CD4-positive, alpha-beta T cell treated with Interleukin-4 for 1 hour (primary cell): Measurements from ENCODE around the gene RTN4R.

ENCODE experiments used
- DNase-seq, 2 donors: peaks; one replicate each; pipeline ENCODE4 v3.0.0-alpha.2; 2020 to 2022

RTN4R gene

GRCh38 chr22:20226760-20227350 lies 41.3 kb downstream of the RTN4R start:
- DNase-seq = no peak

DNA sequence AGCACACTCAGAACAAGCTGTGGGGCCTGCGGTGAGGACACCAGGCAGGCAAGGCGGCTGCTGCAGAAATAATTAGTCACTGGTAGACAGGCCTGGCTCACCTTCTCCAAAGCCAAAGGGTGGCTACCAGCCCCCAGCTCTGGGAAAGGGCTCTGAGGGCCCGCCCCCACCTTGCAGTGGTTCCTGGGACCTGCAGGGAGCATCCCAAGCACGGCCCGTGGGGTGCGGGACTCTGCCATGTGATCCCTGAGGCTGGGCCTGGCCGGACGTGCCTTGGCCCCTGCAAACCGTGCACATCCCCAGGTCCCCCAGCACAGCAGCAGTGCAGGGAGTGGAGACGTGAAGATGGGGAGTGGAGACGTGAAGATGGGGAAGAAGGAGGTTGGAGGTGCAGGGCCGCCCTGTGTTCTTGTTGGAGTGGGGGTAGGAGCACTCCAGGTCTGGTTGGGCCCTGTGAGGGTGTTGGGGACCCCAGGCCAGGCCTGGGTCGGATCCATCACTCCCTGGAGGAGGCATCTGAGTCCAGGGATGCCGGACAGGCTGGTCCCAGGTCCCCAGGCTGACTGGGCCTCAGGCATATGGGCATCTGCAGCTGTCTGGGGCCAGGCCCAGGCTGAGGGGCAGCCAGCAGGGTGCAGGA lies 41.9 kb downstream of the RTN4R start:
- no peak for DNase-seq

- DNase-seq = no peak
These were observed 42.5 kb downstream of the RTN4R start for GRCh38 chr22:20225693-20225966.

GRCh38 chr22:20224917-20225692 lies 43.0 kb downstream of the RTN4R start:
- DNase-seq = no peak

GRCh38 chr22:20224256-20224626 lies 43.9 kb downstream of the RTN4R start:
- no peak for DNase-seq

- DNase-seq = no peak
These were observed 44.5 kb downstream of the RTN4R start for GRCh38 chr22:20223421-20224255.

- DNase-seq = no peak
These were observed 45.2 kb downstream of the RTN4R start for GRCh38 chr22:20222764-20223420.

- no peak for DNase-seq
These were observed 46.4 kb downstream of the RTN4R start for GRCh38 chr22:20221421-20222340.

DNA sequence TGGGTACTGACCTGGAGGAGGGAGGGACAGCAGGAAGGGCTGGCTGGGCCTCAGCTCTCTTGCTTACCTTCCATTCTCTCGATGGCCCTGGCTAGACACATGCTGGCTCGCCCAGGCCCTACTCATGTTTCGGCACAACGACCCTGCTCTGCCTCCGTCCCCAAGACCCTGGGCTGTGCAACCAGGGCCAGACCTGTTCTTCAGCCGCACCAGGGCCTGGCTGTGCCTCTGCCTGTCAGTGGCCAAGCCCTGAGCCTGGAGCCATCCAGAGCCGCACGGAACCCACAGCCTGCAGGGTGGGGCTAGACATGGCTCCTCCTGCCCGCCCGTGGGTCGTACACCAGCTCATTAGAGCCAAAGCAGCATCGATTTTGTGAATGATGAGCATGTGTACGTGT lies 47.5 kb downstream of the RTN4R start:
- DNase-seq = no peak

GRCh38 chr22:20219667-20220628 lies 48.2 kb downstream of the RTN4R start:
- DNase-seq = no peak

DNA sequence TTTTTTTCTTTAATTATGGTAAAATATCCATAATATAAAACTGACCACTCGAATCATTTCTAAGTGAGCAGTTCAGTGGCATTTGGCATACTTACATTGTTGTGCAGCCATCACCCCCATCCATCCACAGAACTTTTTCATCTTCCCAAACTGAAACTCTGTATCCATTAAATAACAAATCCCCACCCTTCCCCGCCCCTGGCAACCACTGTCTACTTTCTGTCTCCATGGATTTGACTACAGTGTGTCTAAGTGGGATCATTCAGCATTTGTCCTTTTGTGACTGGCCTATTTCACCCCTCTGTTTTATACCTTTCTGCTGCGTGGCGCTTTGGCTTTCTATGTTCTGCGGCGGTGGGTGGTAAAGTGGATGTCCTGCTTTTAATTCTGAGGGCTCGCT lies 49.1 kb downstream of the RTN4R start:
- no peak for DNase-seq

GRCh38 chr22:20218326-20218872 lies 49.7 kb downstream of the RTN4R start:
- DNase-seq = no peak

DNA sequence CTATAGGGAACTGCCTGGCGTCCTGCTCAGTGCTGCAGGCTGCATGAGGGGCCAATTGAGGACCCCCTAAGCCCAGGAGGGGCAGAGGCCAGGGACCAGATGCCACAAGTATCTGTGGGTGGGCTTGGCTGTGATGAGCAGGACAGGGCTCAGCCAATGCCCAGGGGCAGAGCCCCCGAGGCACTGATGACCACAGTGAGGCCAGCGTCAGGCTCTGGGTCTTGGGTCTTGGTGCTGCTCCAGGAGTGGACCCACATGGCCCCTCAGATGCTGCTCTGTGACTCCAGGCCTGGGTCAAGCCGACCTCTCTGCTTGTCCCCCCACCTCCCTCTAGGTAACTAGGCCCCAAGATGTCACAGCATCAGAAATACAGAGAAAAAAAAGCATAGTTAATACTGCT lies 50.6 kb downstream of the RTN4R start:
- no peak for DNase-seq

DNA sequence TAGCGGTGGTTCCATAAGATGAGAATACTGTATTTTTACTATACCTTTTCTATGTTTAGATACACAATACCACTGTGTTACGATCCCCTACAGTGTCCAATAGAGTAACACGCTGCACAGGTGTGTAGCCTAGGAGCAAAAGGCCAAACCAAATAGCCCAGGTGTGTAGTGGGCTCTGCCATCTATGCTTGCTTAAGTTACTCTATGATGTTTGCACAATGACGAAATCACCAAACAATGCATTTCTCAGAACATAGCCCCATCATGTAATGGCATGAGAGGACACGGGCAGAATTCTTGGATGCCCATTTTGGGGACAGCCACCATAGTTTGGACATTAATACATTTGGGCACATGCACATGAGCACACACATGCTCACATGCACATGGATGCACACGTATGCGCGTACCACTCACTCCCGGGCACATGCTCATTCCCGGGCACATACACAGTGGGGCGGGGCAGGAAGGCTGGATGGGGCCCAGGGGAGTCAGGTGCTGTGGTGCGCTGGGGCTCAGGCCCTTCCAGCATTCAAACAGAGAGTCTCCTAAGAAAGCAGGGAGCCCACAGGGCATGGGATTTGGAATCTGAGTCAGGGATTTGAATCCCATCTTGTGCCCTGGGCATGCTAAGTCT lies 51.1 kb downstream of the RTN4R start:
- DNase-seq = no peak

GRCh38 chr22:20215742-20216141 lies 52.4 kb downstream of the RTN4R start:
- no peak for DNase-seq

DNA sequence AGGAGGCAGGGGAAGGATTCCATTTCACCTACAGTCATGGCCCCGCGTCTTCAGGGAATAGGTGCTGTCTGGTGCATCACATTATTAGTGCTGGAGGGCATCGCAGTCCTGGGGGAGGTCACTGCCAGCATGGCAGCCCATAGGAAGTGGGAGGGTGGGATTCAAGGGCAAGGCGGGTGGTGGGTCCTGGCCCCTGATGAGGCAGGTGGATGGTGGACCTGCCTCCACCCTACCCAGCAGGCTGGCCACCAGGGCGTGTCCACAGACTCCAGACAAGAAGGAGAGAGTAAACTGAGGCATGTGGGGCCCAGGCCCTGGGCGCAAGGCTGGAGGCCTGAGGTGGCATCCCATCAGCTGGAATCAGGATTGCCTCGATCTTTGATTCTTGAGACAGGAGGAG lies 53.3 kb downstream of the RTN4R start:
- DNase-seq = no peak

- DNase-seq = no peak
These were observed 54.0 kb downstream of the RTN4R start for GRCh38 chr22:20213833-20214708.

- peak in 1 of 2 donors; percentile 5 for DNase-seq
These were observed 55.1 kb downstream of the RTN4R start for GRCh38 chr22:20212754-20213699.
